Smooth muscle cell (in vitro differentiated cells): Measurements from ENCODE around the gene C1QTNF2. TPM values are rescaled to one million over a fixed set of nuclear protein-coding genes. Genes with fewer than 3 reads are reported as not detected.
A peak's percentile ranks its signal among the peaks of the same experiment; 100 is the strongest.

Experiments
- DNase-seq: peaks from one replicate; lab custom pipeline; 2025; ENCODE audit not compliant: unreplicated experiment; lab: John Stamatoyannopoulos, UW
- H2AFZ ChIP-seq: fragments of 200-600 bp; sonication (generic); 2 replicates; pipeline ENCODE4 v1.6.0; 2016; ENCODE audit warnings: antibody characterized with exemption, low read depth, mild to moderate bottlenecking
- H3F3A ChIP-seq: fragments of 200-600 bp; sonication (generic); 2 replicates; pipeline ENCODE4 v1.6.0; 2017; ENCODE audit warnings: antibody characterized with exemption, low read depth
- H3K27ac ChIP-seq: fragments of 200-600 bp; sonication (generic); 2 replicates; pipeline ENCODE4 v1.5.1; 2016; ENCODE audit warnings: low read depth, mild to moderate bottlenecking
- H3K27me3 ChIP-seq: fragments of 200-600 bp; sonication (generic); 2 replicates; pipeline ENCODE4 v1.6.1; 2016; ENCODE audit warnings: low read depth, mild to moderate bottlenecking
- H3K36me3 ChIP-seq: fragments of 200-600 bp; sonication (generic); 2 replicates; pipeline ENCODE4 v1.5.1; 2016; ENCODE audit warnings: low read depth
- H3K4me1 ChIP-seq: fragments of 200-600 bp; sonication (generic); 2 replicates; pipeline ENCODE4 v1.5.1; 2016; ENCODE audit warnings: low read depth
- H3K4me2 ChIP-seq: fragments of 200-600 bp; sonication (generic); 2 replicates; pipeline ENCODE4 v1.6.0; 2016; ENCODE audit warnings: mild to moderate bottlenecking
- H3K4me3 ChIP-seq: fragments of 200-600 bp; sonication (generic); 2 replicates; pipeline ENCODE4 v1.5.1; 2016; ENCODE audit warnings: mild to moderate bottlenecking
- H3K79me2 ChIP-seq: fragments of 200-600 bp; sonication (generic); 2 replicates; pipeline ENCODE4 v1.6.0; 2016; ENCODE audit warnings: low read depth, mild to moderate bottlenecking
- H3K9ac ChIP-seq: fragments of 200-600 bp; sonication (generic); 2 replicates; pipeline ENCODE4 v1.6.0; 2016; ENCODE audit warnings: low read depth
- H3K9me3 ChIP-seq: fragments of 200-600 bp; sonication (generic); replicated peaks from 2 replicates; pipeline ENCODE4 v1.5.1; 2016; ENCODE audit warnings: low read depth
- H4K20me1 ChIP-seq: fragments of 200-600 bp; sonication (generic); 2 replicates; pipeline ENCODE4 v1.6.0; 2016; ENCODE audit warnings: low read depth
- WGBS: methylation state at CpG from one replicate; pipeline ENCODE4 v1.1.7; 2016; ENCODE audit warnings: low lambda C conversion rate; 5-methylcytosine and 5-hydroxymethylcytosine counted together
- polyA plus RNA-seq: library from polyadenylated mRNA; unstranded; fragments of >200 nt; fragmentation: Nextera tagmentation; extraction: Ambion mirVana; gene quantifications from 2 replicates; pipeline ENCODE4 v1.2.1, GENCODE V29; 2016
- total RNA-seq: library from RNA; depleted of rRNA; stranded (reverse); fragments of >200 nt; gene quantifications from 2 replicates; pipeline ENCODE4 v1.2.3, GENCODE V29; 2014
- TF ChIP-seq, protein P1 (sequence below): fragments of 200-600 bp; sonication (generic); IDR thresholded peaks from 2 replicates; pipeline ENCODE4 v1.5.1; 2017; ENCODE audit warnings: borderline replicate concordance, mild to moderate bottlenecking, antibody characterized with exemption; ENCODE audit not compliant: insufficient read depth, poor library complexity, severe bottlenecking

Gene C1QTNF2
- total and polyA plus RNA-seq, 2 experiments from 2014 or later, result 0.85 to 2.6 TPM

DNA sequence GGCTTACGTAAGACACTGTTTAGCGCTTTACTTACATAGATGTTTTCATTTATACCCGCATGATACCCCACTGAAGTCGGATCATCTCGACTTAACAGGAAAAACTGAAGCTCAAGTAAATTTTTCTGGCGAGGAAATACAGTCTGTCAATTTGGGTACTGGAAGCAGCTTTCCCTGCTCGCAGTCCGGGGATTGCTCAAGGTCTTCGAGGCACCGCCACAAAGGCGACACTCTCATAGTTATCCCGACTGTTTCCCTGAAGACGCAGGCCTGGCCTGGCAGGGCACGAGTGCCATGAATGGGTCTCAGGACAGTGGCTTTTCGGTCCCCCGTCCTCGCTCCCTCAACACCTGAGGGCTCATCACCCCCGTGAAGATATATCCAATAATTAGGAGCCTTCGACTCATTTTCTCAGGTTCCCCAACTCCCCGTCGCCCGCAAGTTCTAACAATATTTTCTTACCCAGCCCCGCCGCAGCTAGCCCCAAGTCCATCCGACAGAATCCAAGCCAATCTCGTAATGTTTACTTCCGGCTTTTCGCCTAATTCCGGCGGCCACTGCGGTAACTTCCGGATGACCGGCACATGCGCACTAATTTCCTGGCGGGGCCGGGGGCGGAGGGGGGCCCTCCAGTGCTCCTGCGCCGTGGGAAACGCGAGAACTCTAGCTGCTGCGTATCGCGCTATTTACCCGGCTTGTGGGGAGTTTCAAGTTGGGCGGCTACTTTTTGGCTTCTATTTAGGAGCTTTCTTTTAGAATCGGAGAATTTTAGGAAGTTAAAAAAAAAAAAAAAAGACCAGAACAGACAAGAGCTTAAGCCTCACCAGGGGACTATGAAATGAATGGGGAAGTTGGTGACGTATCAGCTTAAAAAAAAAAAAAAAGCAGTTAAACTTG, 48.4 kb upstream of the C1QTNF2 start, which contains the start of gene SLU7:
Gene SLU7, minus strand, starts transcription at position 521 of the 897 bp plus-strand sequence. CDS start 3,787 bp downstream, outside the sequence.
- H4K20me1 ChIP-seq, result no peaks in the 10 kb centered on the region
- peak within 1 kb of the TSS; percentile 98 for H3K9ac ChIP-seq
- H3K27ac ChIP-seq, result peak within 1 kb of the TSS; percentile 92
- no peaks in the 10 kb centered on the region for H3K27me3 ChIP-seq
- H2AFZ ChIP-seq, result peak within 1 kb of the TSS; percentile 84
- H3K4me1 ChIP-seq, result peaks cover 19% of the 10 kb centered on the region
- H3K4me2 ChIP-seq, result peak within 1 kb of the TSS; percentile 86
- DNase-seq, result peak; percentile 87
- TF ChIP-seq, protein P1, sequence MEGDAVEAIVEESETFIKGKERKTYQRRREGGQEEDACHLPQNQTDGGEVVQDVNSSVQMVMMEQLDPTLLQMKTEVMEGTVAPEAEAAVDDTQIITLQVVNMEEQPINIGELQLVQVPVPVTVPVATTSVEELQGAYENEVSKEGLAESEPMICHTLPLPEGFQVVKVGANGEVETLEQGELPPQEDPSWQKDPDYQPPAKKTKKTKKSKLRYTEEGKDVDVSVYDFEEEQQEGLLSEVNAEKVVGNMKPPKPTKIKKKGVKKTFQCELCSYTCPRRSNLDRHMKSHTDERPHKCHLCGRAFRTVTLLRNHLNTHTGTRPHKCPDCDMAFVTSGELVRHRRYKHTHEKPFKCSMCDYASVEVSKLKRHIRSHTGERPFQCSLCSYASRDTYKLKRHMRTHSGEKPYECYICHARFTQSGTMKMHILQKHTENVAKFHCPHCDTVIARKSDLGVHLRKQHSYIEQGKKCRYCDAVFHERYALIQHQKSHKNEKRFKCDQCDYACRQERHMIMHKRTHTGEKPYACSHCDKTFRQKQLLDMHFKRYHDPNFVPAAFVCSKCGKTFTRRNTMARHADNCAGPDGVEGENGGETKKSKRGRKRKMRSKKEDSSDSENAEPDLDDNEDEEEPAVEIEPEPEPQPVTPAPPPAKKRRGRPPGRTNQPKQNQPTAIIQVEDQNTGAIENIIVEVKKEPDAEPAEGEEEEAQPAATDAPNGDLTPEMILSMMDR, result no peak
- no peaks in the 10 kb centered on the region for H3F3A ChIP-seq
- H3K36me3 ChIP-seq, result peaks cover 5% of the 10 kb centered on the region
- WGBS, result 2% methylated on average over 48 of the region's 48 CpGs
- peaks cover 39% of the 10 kb centered on the region for H3K79me2 ChIP-seq
- no peaks in the 10 kb centered on the region for H3K9me3 ChIP-seq
- H3K4me3 ChIP-seq, result peak within 1 kb of the TSS; percentile 91

DNA sequence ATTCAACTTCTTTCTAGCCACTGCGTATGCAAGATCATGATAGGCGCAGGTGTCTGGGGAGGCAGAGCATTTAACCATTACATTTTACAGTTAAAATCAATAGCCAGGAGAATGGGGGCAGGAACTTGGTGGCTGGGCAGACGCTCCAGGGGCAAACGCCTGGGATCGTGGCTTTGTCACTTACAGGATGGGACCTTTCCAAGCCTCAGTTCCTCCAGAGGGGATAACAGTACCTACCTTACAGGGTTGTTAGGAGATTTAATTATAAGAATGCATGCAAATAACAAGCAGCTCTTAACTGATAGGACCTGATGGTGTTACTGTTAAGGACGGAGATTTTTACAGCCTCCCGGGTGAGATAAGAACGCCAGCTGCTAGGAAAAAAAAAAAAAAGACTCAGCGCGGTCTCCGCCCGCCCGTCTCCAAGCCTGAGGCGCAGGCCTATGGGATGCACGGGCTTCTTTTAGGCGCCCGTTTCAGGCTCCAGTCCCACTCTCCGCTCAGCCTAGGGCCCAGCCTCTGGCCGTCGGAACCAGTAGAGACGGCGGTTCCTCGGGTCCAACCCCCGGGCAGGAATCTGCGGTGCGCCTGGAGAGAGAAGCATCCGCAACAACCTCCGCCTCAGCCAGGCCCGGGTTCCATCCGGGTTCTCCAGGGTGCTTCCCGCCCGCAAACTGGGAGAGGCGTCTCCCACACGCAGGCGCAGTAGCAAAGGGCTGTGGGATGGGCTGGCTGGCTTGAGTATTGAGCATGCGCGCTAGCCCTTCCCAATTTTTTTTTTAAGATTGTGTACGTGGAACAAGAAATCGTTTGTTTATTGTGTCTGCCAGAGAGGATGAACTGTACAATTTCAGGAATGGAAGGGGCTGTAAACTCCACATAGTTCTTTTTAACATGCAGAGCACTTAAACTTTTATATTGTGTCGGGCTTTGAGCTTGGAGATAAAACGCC, 29.3 kb upstream of the C1QTNF2 start, which contains the start of gene FAM200C:
Gene FAM200C, minus strand, starts transcription at position 653 of the 952 bp plus-strand sequence. CDS start 4,564 bp downstream, outside the sequence.
- TF ChIP-seq, protein P1, result no peak
- peaks cover 14% of the 10 kb centered on the region for H3F3A ChIP-seq
- H3K27me3 ChIP-seq, result no peaks in the 10 kb centered on the region
- H4K20me1 ChIP-seq, result peaks cover 2% of the 10 kb centered on the region
- peaks cover 16% of the 10 kb centered on the region for H3K4me1 ChIP-seq
- peak within 1 kb of the TSS; percentile 73 for H3K4me3 ChIP-seq
- H3K79me2 ChIP-seq, result peaks cover 18% of the 10 kb centered on the region
- H3K4me2 ChIP-seq, result peak within 1 kb of the TSS; percentile 93
- peak; percentile 69 for DNase-seq
- H2AFZ ChIP-seq, result peak within 1 kb of the TSS; percentile 80
- 3% methylated on average over 41 of the region's 41 CpGs for WGBS
- peak within 1 kb of the TSS; percentile 91 for H3K9ac ChIP-seq
- H3K36me3 ChIP-seq, result peaks cover 7% of the 10 kb centered on the region
- no peaks in the 10 kb centered on the region for H3K9me3 ChIP-seq
- peak within 1 kb of the TSS; percentile 78 for H3K27ac ChIP-seq

DNA sequence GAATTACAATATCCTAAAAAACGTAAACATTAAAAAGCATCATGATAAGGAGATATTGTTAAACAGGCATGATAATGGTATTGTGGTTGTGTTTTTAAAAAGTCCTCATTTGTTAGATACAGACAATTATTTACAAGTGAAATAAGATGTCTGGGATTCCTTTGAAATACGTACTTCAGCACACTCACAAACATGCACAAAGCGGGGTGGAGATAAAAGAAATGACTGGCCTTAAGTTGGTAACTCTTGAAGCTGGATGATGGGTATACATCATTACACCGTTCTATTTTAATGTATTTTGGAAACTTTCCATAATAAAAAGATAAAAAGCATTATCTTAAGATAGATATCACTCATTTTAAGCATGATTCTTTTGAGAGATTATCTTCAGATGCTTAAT, 28.4 kb upstream of the C1QTNF2 start:
- peaks cover 5% of the 10 kb centered on the region for H4K20me1 ChIP-seq
- H3K4me1 ChIP-seq, result peaks cover 16% of the 10 kb centered on the region
- WGBS, result 40% methylated on average over 4 of the region's 4 CpGs
- H3K4me2 ChIP-seq, result peak overlapping the region; percentile 93
- H3K27ac ChIP-seq, result no peak overlapping the region
- no peak for DNase-seq
- no peaks in the 10 kb centered on the region for H3K27me3 ChIP-seq
- H3K36me3 ChIP-seq, result peaks cover 2% of the 10 kb centered on the region
- TF ChIP-seq, protein P1, result no peak
- no peak overlapping the region for H2AFZ ChIP-seq
- peaks cover 18% of the 10 kb centered on the region for H3K79me2 ChIP-seq
- peak overlapping the region; percentile 91 for H3K9ac ChIP-seq
- H3K9me3 ChIP-seq, result no peaks in the 10 kb centered on the region
- H3K4me3 ChIP-seq, result peak overlapping the region; percentile 73
- H3F3A ChIP-seq, result peaks cover 14% of the 10 kb centered on the region
